HEK293 (cell line): ENCODE measurements around the gene AQP9.

Source experiments
- CTCF ChIA-PET: fragments of 350-600 bp; formaldehyde crosslinking; extraction: SDS; loops from one replicate; lab custom pipeline; 2021; ENCODE audit warnings: antibody characterized with exemption; lab: Yijun Ruan, JAX
- POLR2A ChIA-PET: fragments of 300-600 bp; formaldehyde crosslinking; extraction: SDS; loops from one replicate; lab custom pipeline; 2020; ENCODE audit warnings: antibody characterized with exemption, inconsistent platforms; lab: Yijun Ruan, JAX
- H3K27ac ChIP-seq: fragments of 200-500 bp; sonication (Bioruptor generic); 2 replicates; pipeline ENCODE4 v1.5.1; 2014; ENCODE audit warnings: low read depth, low read length, control low read depth, inconsistent platforms; ENCODE audit errors: extremely low read depth
- H3K36me3 ChIP-seq, 2 experiments: fragments of 200-500 bp in 1 of 2; sonication (Bioruptor generic) in 1 of 2; 1 replicate in 1 of 2; 2 replicates in 1 of 2; pipeline ENCODE4 v1.5.1; 2014 to 2017; ENCODE audit warnings: inconsistent platforms in 2 of 2, low read length in 2 of 2; ENCODE audit not compliant: control insufficient read depth in 2 of 2, insufficient read depth in 1 of 2
- H3K4me1 ChIP-seq: fragments of 200-500 bp; sonication (Bioruptor generic); 2 replicates; pipeline ENCODE4 v1.5.1; 2014; ENCODE audit warnings: mild to moderate bottlenecking, low read length, inconsistent platforms; ENCODE audit not compliant: control insufficient read depth, insufficient read depth
- H3K4me3 ChIP-seq: 2 replicates; pipeline ENCODE4 v1.5.1; 2011; ENCODE audit warnings: low read depth, mild to moderate bottlenecking, control low read depth, low read length, moderate library complexity
- H3K9me3 ChIP-seq: fragments of 200-500 bp; sonication (Bioruptor generic); 2 replicates; pipeline ENCODE4 v1.5.1; 2014; ENCODE audit warnings: low read depth, low read length, inconsistent platforms; ENCODE audit not compliant: control insufficient read depth, insufficient read depth
- AEBP2 ChIP-seq: fragments of 450-650 bp; formaldehyde crosslinking; IDR thresholded peaks from 2 replicates; pipeline ENCODE4 v1.5.1; 2016; ENCODE audit warnings: missing biosample characterization, missing genetic modification characterization, borderline replicate concordance
- BCL11A ChIP-seq: fragments of 450-650 bp; formaldehyde crosslinking; IDR thresholded peaks from 2 replicates; pipeline ENCODE4 v1.5.1; 2016; ENCODE audit warnings: low read depth, missing biosample characterization, missing genetic modification characterization
- EGR2 ChIP-seq: fragments of 450-650 bp; formaldehyde crosslinking; IDR thresholded peaks from 2 replicates; pipeline ENCODE4 v1.5.1; 2016; ENCODE audit warnings: low read depth, missing biosample characterization, missing genetic modification characterization
- GLIS1 ChIP-seq: fragments of 450-650 bp; formaldehyde crosslinking; IDR thresholded peaks from 2 replicates; pipeline ENCODE4 v1.5.1; 2016; ENCODE audit warnings: missing biosample characterization, missing genetic modification characterization
- MEIS1 ChIP-seq: sonication (generic); formaldehyde crosslinking; IDR thresholded peaks from 2 replicates; pipeline ENCODE4 v1.8.1; 2022; ENCODE audit warnings: missing genetic modification reagents, mild to moderate bottlenecking, borderline replicate concordance
- REPIN1 ChIP-seq: fragments of 450-650 bp; formaldehyde crosslinking; IDR thresholded peaks from 2 replicates; pipeline ENCODE4 v1.5.1; 2017; ENCODE audit warnings: missing biosample characterization, missing genetic modification characterization, low read depth
- SETDB1 ChIP-seq: IDR thresholded peaks from one replicate; pipeline ENCODE4 v1.6.1; 2017; ENCODE audit warnings: mild to moderate bottlenecking, low read length, moderate library complexity, mixed read lengths; ENCODE audit not compliant: insufficient read length
- ZBTB11 ChIP-seq: fragments of 450-650 bp; formaldehyde crosslinking; conservative IDR thresholded peaks from 2 replicates; pipeline ENCODE4 v1.5.1; 2016; ENCODE audit warnings: low read depth, missing biosample characterization, missing genetic modification characterization
- ZNF248 ChIP-seq: fragments of 450-650 bp; formaldehyde crosslinking; IDR thresholded peaks from 2 replicates; pipeline ENCODE4 v1.5.1; 2017; ENCODE audit warnings: missing biosample characterization, missing genetic modification characterization
- ZNF26 ChIP-seq: fragments of 450-650 bp; formaldehyde crosslinking; IDR thresholded peaks from 2 replicates; pipeline ENCODE4 v1.5.1; 2016; ENCODE audit warnings: missing biosample characterization, missing genetic modification characterization
- ZNF433 ChIP-seq: fragments of 450-650 bp; formaldehyde crosslinking; IDR thresholded peaks from 2 replicates; pipeline ENCODE4 v1.5.1; 2016; ENCODE audit warnings: missing biosample characterization, missing genetic modification characterization, low read depth
- ZNF488 ChIP-seq: fragments of 450-650 bp; formaldehyde crosslinking; IDR thresholded peaks from 2 replicates; pipeline ENCODE4 v1.5.1; 2016; ENCODE audit warnings: missing biosample characterization, missing genetic modification characterization
- ZNF501 ChIP-seq: fragments of 450-650 bp; formaldehyde crosslinking; IDR thresholded peaks from 2 replicates; pipeline ENCODE4 v1.5.1; 2016; ENCODE audit warnings: missing biosample characterization, missing genetic modification characterization
- ZNF548 ChIP-seq: fragments of 450-650 bp; formaldehyde crosslinking; IDR thresholded peaks from 2 replicates; pipeline ENCODE4 v1.5.1; 2016; ENCODE audit warnings: missing biosample characterization, missing genetic modification characterization
- ZNF561 ChIP-seq: fragments of 450-650 bp; IDR thresholded peaks from 2 replicates; pipeline ENCODE4 v1.5.1; 2018; ENCODE audit warnings: missing biosample characterization, missing genetic modification characterization, borderline replicate concordance
- ZNF571 ChIP-seq: fragments of 450-650 bp; formaldehyde crosslinking; IDR thresholded peaks from 2 replicates; pipeline ENCODE4 v1.5.0; 2017; ENCODE audit warnings: missing biosample characterization, missing genetic modification characterization
- ZNF580 ChIP-seq: fragments of 450-650 bp; formaldehyde crosslinking; IDR thresholded peaks from 2 replicates; pipeline ENCODE4 v1.5.1; 2016; ENCODE audit warnings: missing biosample characterization, missing genetic modification characterization
- ZNF624 ChIP-seq: fragments of 450-650 bp; formaldehyde crosslinking; IDR thresholded peaks from 2 replicates; pipeline ENCODE4 v1.5.1; 2017; ENCODE audit warnings: missing biosample characterization, missing genetic modification characterization
- ZSCAN30 ChIP-seq: fragments of 450-650 bp; IDR thresholded peaks from 2 replicates; pipeline ENCODE4 v1.5.1; 2018; ENCODE audit warnings: missing biosample characterization, mild to moderate bottlenecking, missing genetic modification characterization, moderate library complexity
- ZSCAN4 ChIP-seq: fragments of 450-650 bp; formaldehyde crosslinking; IDR thresholded peaks from 2 replicates; pipeline ENCODE4 v1.5.1; 2017; ENCODE audit warnings: missing biosample characterization, missing genetic modification characterization

Gene AQP9

GRCh38 chr15:58214591-58215340 lies 76.6 kb downstream of the AQP9 start:
- H3K36me3 ChIP-seq, result no peaks in the 10 kb centered on the region
- no peak overlapping the region for H3K27ac ChIP-seq
- no peak overlapping the region for H3K4me3 ChIP-seq
- TF ChIP-seq ZNF561 (tag by site-specific recombination) (no peak), BCL11A (tag by site-specific recombination) (no peak), ZNF571 (tag by site-specific recombination) (no peak), ZNF248 (no peak), REPIN1 (tag by site-specific recombination) (no peak), ZNF548 (tag by site-specific recombination) (no peak), EGR2 (tag by site-specific recombination) (no peak), ZNF26 (tag by site-specific recombination) (no peak), ZSCAN30 (no peak), ZNF624 (no peak), MEIS1 (CRISPR knock-in tag) (no peak), AEBP2 (no peak), ZNF433 (tag by site-specific recombination) (no peak), ZSCAN4 (tag by site-specific recombination) (no peak), ZNF580 (tag by site-specific recombination) (no peak), ZNF501 (tag by site-specific recombination) (no peak), GLIS1 (tag by site-specific recombination) (no peak), ZBTB11 (tag by site-specific recombination) (no peak), SETDB1 (no peak), ZNF488 (tag by site-specific recombination) (no peak)
- ChIA-PET POLR2A (no interaction called here), CTCF (no interaction called here)
- H3K4me1 ChIP-seq, result no peaks in the 10 kb centered on the region
- no peaks in the 10 kb centered on the region for H3K9me3 ChIP-seq
